DMS53 treated with DMSO at 0.1 percent for 48 hours (cell line): Measurements from ENCODE around the gene AGRN.

Experiments
- DNase-seq: peaks from one replicate; lab custom pipeline; 2025; ENCODE audit not compliant: unreplicated experiment; lab: John Stamatoyannopoulos, UW

AGRN gene

GRCh38 chr1:1079408-1080121, 59.6 kb downstream of the AGRN start:
- DNase-seq = peak; percentile 72

- peak; percentile 48 for DNase-seq
Measured at GRCh38 chr1:1080122-1080757, 60.3 kb downstream of the AGRN start.

- no peak for DNase-seq
Measured at GRCh38 chr1:1080951-1081310, 61.0 kb downstream of the AGRN start.

DNA sequence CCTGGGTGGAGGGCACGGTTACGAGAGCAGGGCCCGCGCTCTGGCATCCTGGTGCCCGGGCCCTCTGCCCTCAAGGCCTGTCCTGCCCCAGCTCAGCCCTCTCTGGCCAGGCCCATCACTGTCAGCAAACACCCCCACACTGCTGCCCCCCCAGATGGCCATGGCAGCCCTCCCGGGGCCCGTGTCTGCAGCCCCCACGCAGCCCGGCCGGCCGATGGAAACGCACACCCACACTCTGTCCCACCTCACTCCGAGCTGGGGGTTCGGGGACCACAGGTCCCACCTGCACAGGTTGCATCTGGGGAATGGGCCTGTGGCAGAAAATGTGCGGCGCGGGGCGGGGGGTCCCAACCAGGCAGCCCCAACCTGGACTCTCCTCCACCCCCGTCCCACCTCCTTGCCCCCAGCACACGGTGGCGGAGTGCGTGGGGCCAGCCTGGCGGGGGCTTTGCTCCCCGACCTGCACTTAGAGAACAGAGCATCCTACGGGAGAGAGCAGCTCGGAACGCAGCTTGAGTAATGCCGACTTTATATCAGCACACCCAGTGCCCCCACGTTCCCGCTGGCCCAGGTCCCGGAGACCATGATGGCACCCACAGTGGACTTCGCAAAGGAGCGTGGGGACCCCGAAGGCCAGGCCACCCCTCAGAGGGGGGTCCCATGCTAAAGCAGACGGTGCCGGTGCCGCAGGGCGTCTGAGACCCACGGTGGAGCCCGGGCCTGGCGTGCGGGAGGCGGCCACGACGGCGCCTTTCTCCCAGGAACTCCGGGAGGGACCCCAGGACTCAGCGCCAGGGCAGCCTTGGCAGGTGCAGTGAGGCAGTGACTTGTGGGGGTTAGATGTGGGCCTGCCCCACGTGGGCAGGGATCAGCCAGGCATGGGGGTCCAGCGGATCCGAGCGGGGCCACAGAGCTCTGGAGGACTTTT, 61.7 kb downstream of the AGRN start:
- DNase-seq = no peak

DNA sequence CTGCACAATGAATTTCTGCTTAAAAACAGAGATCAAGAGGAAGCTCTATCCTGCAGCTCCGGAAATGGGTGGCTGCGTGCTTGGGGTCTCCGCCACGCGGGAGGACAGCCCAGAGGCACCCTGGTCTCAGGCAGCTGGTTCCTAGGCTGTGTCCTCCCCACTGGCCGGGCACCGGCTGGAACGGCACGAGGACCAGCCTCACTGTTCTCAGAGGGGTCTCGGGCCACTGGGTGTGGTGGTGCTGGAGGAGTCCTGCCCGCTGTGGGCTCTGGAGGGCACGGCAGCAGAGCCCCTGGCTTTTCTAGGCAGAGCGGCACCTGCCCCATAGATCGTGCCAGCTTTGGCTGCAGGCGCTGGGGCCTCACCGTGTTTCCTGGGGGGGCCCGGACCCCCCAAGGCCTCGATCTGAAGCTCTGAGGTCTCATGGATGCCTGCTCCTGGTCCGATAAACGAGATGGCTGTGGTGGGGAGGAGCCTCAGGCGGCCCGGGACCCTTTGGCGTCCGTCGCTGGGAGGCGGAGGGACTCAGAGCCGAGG, 62.4 kb downstream of the AGRN start:
- DNase-seq = no peak

GRCh38 chr1:1082776-1083415, 63.0 kb downstream of the AGRN start:
- no peak for DNase-seq

DNA sequence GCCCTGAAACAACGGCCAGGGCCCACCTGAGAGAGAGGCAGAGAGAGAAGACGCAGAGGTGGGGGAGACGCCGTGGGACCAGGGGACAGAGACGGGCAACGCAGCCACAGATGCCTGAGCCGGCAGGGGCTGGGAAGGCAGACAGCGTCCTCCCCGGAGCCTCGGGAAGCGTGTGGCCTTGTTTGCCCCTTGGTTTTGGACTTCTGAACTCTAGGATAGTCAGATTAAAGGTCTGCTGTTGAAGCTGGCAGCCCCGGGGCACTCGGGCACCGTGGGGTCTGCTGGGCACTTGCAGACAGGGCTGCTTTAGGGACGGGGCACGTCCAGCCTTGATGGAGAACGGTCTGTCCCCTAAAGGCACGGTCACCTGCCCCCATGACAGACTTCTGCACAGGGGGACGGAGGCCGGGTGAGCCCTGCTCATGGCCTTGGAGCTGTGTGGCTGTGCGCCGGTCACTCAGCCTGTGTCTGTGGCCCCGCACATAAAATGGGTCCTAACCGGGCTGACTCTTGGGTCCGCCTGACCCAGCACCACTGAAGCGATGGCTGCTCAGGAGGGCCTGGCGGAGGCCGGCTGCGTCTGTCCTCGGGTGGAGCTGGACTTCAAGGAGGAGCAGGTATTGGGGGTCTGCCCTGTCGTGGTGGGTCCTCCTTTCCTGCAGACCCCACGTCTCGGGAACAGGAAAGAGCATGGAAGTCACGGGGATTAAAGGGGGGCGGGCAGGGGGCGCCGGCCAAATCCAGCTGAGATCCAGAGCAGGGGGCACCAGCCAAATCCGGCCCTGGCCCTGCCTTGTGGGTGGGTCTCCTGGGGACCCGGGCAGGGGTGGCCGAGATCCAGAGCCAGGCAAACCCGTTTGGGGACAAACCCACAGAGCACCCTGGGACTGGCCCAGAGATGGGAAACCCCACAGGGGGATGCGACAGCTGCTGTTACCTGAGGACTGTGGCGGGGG, 63.8 kb downstream of the AGRN start:
- no peak for DNase-seq

DNA sequence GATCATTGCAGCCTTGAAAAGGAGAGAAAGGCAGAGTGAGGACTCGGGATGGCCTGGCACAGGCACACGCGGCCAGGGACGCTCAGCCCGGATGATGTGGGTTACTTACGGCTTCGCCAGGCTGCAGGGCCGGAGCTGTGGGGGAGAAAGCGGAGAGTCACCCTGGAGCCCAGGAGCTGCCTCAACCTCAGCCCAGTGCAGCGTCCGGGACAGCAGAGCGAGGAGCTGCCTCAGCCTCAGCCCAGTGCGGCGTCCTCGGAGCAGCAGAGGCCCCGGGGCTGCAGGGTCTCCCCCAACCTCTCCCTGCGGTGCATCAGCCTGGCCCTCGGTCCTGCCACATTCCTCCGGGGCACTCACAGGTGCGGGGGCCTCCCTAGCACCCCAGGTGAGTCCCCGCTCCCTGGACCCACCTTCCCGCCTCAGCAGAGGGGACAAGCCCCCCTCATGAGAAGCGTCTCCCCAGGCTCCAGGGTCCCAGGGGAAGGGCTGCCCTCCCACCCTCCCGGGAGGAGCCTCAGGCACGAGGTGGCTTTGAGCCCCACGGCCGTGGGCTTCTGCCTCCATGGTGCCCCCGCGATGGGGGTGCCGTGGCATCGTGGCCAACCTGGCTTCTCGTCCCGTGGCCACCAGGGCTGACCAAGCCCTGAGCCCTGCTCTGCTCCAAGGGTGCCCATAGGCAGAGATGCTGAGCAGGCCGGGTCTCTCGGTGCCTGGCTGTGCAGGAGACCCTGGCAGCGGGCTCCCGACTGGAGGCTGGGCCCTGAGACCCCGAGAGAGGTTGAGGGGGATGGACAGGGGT, 64.7 kb downstream of the AGRN start:
- no peak for DNase-seq

DNA sequence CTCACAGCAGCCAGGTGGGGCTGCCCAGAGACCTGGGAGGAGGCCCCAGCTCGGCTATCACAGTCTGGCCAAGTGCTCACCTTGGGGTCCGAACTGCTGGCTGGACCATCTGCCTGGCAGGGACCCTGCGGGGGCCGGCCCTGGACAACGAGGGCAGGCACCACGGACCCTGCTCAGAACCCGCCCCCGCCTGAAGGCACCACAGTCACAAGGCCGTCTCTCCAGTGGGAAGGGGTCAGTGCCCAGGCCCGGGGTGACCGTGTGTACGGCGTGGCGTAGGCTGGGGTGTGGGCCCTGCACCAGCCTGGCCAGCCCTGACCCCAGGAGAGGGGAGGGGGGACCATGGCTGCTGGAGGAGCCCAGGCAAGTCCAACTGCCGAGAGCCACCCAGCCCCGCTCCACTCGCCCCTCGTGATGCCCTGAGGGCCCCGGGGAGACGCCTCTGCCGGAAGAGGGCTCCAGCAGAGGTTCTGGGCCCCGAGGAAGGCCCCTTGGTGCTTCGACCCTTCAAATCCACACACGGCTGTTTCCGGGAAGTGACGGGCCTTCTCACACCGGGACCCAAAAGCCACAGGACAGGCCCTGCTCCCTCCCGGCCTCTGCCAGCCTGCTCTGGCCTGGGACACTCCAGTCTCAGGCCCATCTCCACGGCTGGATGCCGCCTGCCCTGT, 65.4 kb downstream of the AGRN start:
- no peak for DNase-seq

DNA sequence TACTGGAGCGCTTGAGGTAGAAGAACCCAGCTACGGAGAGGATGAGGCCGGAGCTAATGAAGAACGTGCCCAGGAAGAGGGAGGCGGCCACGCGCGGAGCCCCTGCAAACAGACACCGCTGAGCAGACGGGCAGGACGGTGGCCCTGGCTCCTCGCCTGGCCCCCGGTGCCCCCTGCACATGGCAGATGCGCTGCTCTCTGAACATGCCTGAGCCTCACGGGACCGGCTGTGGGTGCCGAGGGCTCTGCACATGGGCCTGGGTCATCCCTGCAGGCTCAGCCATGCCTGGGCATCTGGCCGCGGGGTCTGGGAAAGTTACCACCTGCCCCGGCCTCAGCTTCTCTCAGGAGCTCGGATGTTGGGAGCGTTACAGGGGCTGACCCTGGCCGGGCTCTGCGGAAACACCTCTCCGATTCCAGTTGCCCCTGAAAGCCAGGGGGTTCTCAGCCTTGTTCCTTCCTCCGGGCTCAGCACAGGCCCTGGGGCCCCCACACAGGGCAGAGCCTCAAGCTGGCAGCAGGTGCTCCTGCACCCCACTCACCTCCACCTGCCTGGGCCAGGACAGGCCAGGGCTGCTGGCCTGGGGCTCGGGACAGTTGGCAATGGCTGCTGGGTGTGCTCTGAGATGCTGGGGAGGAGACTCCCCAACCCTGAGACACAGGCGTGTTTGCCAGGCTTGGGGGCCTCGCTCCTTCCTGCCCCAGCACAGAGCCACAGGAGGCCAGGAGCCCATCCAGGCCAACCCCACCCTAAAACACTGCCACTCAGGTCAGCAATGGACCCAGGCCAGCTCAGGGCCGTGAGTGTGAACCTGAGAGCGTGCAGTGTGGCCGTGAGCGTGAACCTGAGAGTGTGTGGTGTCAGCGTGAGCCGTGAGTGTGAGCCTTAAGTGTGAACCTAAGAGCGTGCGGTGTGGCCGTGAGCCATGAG, 66.3 kb downstream of the AGRN start:
- DNase-seq = no peak

GRCh38 chr1:1086911-1087341, 67.0 kb downstream of the AGRN start:
- no peak for DNase-seq

- no peak for DNase-seq
Measured at GRCh38 chr1:1087351-1088028, 67.6 kb downstream of the AGRN start.

DNA sequence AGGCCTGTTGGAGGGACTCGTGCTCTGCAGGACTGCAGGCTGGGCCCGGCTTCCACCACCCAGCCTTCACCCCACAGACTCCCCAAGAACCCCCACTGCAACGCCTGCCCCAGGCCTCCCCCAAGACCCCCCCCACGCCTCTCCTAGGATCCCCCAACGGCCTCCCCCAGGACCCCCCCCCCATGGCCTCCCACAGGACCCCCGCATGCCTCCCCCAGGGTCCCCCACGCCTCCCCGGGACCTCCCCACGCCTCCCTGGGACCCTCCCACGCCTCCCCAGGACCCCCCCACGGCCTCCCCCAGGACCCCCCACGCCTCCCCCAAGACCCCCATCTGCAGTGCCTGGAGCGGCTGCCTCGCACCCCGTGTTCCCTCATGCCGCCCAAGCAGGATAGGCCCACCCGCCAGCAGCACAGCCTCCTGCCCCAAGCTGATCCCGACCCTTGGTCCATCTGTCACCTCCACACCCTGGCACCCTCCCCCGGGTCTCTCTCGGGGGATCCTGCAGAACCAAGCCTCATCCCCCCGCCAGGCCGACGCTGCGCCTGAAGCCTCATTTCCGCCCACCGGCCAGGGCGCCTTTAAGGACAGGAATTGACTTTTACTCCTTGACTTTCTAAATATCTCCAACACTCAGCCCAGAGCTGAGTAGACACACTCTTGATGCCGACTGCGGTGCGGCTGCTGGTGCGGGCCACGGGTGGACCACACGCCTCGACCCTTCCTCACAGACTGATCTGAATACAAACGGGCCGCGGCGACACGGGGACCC, 68.3 kb downstream of the AGRN start:
- no peak for DNase-seq

- no peak for DNase-seq
Measured at GRCh38 chr1:1088801-1089680, 69.1 kb downstream of the AGRN start.

- no peak for DNase-seq
Measured at GRCh38 chr1:1089731-1090423, 70.0 kb downstream of the AGRN start.
